GM19372 (cell line): ENCODE results near the gene TMEM176A.

ENCODE experiments used
- ATAC-seq: cut with Tn5 transposase; IDR thresholded peaks from one replicate; pipeline ENCODE4 v1.9.1; 2021; ENCODE audit warnings: mild to moderate bottlenecking, low read depth, moderate library complexity; ENCODE audit not compliant: unreplicated experiment

The TMEM176A gene

DNA sequence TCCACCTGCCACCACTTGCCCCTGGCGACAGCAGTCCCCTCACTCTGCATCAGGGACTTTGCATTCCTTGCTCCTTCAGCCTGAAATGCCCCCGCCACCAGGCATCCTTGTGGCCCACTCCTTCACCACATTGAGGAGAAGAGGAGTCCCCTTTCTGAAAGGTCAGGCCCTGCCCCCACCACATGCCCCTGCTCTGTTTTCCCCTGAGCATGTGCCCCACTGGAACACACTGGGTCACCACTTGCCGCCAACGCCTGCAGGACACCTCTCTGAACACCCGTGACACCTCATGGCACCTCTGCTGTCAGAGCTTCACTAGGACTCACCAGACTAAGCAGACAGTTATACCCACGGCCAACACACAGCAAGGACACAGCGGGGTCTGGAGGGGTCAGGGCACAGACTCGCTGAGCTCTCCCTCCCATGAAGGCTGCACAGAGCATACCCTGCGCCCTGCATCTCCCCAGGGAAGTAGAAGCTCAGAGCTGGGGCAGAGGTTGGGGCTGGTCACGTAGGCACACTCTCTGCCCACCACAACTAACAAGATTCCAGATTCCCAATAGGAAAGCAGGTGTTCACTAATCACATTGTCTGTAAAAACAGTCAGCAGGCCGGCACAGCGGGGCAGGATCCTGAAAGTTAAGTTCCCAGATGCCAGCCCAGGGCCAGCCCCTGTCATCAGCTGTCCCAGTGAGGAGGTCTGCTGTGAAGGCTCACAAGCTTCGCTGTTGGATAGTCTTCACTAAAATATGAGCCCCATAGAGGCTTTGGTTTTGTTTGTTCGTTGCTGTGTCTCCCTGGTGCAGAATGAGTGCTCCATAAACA, 45.9 kb downstream of the TMEM176A start:
- ATAC-seq: no peak

DNA sequence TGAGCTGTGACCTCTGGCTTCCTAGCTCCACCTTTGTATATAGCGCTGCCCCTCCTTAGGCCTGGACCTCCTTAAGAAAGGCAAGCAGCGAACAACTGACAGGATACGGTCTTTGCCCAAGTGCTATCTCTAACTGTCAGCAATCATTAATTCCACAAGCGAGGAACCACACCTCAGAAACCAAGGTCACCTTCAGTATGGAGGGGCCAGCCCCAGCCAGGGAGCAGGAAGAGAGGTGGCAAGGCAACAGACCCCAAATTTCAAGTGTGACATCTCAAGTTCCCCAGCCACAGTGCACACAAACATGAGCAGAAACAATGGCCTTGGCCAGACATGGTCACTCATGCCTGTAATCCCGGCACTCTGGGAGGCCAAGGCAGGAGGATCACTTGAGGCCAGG, 47.0 kb downstream of the TMEM176A start:
- ATAC-seq: no peak

DNA sequence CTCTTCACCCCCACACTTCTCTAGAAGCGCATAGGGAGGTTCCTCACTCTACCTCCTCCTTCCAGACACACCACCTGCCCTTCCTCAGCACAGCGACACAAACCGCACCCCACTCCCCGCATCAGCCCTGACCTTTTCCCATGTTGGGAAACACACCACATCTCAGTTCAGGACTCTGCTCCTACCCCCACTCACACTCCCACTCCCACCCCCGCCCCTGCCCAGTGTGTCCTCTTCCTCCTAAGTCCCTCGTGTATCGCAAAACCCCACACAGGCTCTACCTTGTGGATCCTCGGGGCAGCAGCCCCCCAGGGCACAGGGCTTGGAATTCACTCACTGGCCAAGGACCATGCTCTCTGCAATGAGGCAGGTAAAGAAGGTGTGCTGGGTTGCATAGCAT, 47.5 kb downstream of the TMEM176A start:
- ATAC-seq: no peak

DNA sequence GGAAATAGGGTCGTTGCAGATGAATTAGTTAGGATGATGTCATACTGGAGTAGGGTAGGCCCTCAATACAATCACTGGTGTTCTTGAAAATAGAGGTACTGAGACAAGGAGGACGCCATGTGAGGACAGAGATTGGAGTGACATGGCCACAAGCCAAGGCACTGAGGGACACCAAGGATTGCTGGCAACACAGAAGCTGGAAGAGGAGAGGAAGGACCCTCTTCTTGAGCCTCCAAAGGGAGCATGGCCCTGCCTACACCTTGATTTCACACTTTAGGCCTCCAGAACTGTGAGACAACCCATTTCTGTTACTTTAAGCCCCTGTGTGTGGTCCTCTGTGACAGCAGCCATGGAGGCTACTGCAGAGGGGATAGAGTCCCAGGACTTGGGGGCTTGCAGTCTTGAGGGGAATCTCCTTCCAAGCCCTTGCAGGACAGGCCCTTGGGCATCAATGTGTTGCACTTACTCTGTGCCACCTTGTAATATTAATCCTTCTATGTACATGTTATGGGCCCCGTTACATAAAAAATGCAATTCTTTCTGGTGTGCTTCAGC, 48.1 kb downstream of the TMEM176A start:
- ATAC-seq: no peak

DNA sequence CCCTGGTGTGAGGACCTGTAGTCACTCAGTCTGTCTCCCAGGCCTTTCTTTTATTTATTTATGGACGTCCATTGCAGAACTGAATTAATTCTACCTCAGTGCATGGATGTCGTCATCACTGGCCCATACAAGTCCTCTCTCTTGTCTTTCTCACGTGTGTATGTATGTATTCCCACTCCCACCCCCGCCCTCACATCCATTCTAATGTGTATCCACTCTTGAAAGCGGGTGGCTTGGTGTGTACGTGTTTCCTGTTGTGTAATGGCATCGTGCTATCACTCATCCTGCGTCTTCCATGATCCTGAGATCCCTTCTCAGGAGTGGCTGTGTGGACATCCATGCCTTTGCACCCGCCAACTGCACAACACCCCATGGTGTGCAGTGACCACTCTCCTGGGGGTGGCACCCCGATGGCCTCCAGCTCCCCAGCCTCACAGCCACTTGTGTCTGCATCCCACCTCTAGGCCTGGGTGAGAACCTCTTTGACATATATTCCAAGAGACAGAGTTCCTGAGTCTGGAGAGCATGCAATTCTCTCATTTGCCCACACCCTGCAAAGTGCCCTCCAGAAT, 48.7 kb downstream of the TMEM176A start:
- ATAC-seq: no peak

DNA sequence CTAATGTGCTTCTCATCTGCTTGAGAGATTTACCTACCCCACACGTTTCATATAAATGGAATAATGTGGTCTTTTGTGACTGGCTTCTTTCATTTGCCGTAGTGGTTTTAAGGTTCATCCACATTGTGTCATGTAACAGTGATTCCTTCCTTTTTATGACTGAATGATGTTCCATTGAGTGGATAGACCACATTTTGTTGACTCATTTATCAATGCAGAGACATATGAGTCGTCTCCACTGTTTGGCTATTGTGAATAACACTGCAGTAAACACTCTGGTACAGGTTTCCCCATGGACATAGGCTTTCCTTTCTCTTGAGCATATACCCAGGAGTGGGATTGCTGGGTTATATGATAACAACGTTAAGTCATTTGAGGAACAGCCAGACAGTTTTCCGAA, 49.7 kb downstream of the TMEM176A start:
- no peak for ATAC-seq

DNA sequence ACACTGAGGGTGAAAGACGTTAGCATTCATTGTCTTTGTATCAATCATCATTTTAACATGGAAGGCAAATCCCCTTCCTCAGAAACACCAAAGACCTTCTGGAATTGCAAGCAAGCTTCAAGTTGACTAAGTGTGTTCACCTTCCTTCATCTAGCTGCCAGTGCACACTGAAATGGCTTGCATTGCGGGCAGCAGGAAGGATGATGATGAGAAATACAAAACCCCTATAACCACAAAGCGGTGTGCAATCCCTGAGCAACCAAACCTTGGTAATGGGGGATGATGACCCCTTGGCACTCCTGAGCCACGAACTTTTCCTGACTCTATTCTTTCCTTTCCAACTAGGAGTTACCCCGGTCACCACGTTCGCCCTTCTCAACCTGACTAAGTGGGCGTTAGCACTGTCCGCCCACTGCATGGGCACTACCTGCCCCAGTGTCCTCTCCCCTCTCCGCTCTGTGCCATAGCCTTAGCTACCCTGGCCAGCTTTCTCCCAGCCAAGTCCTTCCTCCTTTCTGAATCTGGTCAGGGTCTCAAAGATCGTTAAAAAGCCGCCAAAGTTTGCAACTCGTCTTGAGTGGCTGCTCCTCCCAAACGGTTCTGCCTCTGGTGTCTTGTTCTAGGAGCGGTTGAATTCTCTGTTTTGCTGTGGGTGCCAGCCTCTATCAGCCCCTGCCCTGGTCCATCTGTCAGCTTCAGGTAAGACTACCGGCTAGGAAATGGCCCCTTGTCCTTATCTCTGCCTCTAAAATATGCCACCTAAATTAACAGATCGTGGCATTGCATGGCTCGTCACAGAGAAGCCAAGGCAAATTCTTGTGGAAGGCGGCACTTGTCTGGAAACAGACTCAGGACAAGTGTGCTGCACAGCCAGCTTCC, 51.2 kb downstream of the TMEM176A start:
- no peak for ATAC-seq

DNA sequence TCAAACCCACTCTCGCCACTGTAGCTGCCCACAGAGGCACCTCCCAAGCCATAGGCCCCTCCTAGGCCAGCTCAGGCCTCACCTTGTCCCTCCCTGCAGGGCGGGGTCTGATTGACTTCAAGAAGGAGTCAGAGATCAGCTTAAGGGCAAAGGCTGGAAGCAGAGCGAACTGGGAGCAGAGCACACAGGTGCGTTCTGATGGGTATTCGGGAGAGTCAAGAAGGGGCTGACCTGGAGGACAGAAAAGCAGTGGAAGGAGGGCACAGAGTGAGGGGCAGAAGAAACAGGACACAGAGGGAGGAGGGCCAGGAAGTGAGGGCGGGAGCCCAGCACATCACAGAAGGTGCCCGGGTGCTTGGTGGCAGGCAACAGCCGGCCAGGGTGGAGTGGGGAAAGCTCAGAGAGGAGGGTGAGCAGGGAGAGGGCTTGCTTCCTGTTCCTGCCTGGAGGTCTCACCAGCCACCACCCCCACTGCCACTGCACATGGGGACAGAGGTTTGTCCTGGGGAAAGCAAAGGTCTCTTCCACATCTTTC, 51.9 kb downstream of the TMEM176A start, which contains the start of gene AOC1:
AOC1 (plus strand) TSS at position 147 of the 535 bp plus-strand sequence. CDS start 3,954 bp downstream, outside the sequence.
- ATAC-seq: no peak

DNA sequence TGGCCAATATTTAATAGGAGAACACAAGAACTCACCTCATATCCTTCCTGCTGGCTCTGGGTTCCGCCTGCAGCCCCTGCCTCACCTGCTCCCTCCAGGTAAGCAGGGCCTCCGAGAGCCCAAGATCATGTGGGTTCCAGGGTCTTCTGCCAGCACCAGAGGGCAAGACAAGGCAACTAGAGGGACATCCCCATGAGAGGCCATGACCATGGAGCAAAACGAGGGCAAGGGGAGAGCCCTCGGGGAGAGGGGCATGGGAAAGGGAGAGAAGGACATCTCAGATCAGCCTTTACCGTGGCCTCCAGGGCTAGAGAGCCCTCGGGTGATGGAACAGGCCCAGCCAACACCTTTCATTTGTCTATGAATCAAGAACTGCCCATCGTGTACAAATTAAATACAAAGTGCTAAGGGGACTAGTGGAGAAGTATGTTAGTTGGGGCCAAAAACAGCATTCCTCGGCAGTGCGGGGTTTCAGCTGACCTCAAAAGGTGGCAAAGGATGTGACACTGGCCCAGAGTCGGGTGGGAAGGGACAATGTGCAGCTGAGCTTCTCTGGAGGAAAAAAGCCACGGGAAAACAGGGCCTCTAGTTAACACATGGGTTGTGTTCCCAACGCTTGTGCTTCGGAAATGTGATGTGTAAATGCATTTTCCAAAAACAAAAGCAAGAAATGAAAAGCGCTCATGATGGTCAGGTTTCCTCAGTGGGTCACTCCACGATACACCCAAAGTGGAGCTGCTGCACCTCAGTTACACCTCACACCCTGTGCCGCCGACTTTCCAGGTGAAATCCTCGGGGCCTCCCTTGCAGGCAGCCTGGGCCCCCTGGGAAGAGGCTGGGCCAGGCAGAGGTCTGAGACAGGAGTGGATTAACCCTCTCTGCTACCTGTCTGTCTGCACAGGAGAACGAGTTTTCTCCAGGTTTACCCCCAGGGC, 53.8 kb downstream of the TMEM176A start:
- ATAC-seq: no peak
